Ovary (tissue), 9 donors: Measurements from ENCODE around the gene DCAF7. TPM values are rescaled to one million over a fixed set of nuclear protein-coding genes. Genes with fewer than 3 reads are reported as not detected.

Experiments used
- DNase-seq, 5 donors: peaks; one replicate each; pipeline ENCODE4 v3.0.0-alpha.2; 2019 to 2020
- H3K27ac ChIP-seq, 2 donors: fragments of 200-600 bp; one replicate each; pipeline versions ENCODE4 v1.5.1 to v1.8.0; 2019 to 2022
- H3K27me3 ChIP-seq: fragments of 200-600 bp; one replicate; pipeline ENCODE4 v1.8.0; 2022
- H3K36me3 ChIP-seq: fragments of 200-600 bp; sonication (generic); one replicate; pipeline ENCODE4 v1.5.1; 2019
- H3K4me1 ChIP-seq: one replicate; pipeline ENCODE4 v1.8.1; 2013; ENCODE audit warnings: mild to moderate bottlenecking, moderate library complexity; ENCODE audit not compliant: insufficient read depth
- H3K4me3 ChIP-seq: fragments of 200-600 bp; sonication (generic); one replicate; pipeline ENCODE4 v1.5.1; 2017
- H3K9me3 ChIP-seq, 2 donors: fragments of 200-600 bp in 1 of 2; sonication (generic) in 1 of 2; one replicate each; pipeline versions ENCODE4 v1.5.1 to v1.8.1; 2013 to 2019; ENCODE audit warnings: mild to moderate bottlenecking in 1 of 2, moderate library complexity in 1 of 2
- CTCF ChIP-seq, 3 donors: fragments of 450-650 bp in 2 of 3; fragments of 200-600 bp in 1 of 3; IDR thresholded peaks; one replicate each; pipeline versions ENCODE4 v1.5.1 to v1.8.0; 2016 to 2022; ENCODE audit warnings: antibody characterized with exemption in 3 of 3, mild to moderate bottlenecking in 1 of 3
- EP300 ChIP-seq: sonication (generic); formaldehyde crosslinking; IDR thresholded peaks from one replicate; pipeline ENCODE4 v1.6.1; 2017; ENCODE audit warnings: antibody characterized with exemption
- POLR2A ChIP-seq: fragments of 450-650 bp; IDR thresholded peaks from one replicate; pipeline ENCODE4 v1.6.1; 2017; ENCODE audit warnings: antibody characterized with exemption, mild to moderate bottlenecking, moderate library complexity
- WGBS, 3 donors: extraction: QIAGEN DNeasy Blood & Tissue Kit in 1 of 3; methylation state at CpG; one replicate each; pipeline versions ENCODE4 v1.1.5 to v1.1.7; 2013 to 2017; 5-methylcytosine and 5-hydroxymethylcytosine counted together
- intact Hi-C, 4 donors: fragments of 100-400 bp; cut with DNase I; formaldehyde crosslinking; loops; one replicate each; pipeline versions ENCODE4 v1.11.0 to v1.15.1; 2022 to 2023
- polyA plus RNA-seq, 2 donors: library from polyadenylated mRNA; stranded (reverse); fragments of 200-250 nt in 1 of 2; fragments of 350-450 nt in 1 of 2; fragmentation: Illumina TruSeq in 1 of 2; extraction: RNeasy Lipid Tissue Mini Kit (QIAGEN cat#74804) in 1 of 2; gene quantifications; one replicate each; pipeline ENCODE4 v1.2.3, GENCODE V29; 2013 to 2014
- total RNA-seq, 7 donors: library from RNA; depleted of rRNA in 2 of 7; stranded (reverse); fragments of >200 nt in 2 of 7; fragmentation: NEBNext Ultra II Directional in 3 of 7; extraction: Animal tissue kit (Norgen Biotek cat#: 25700) in 3 of 7; gene quantifications; one replicate each; pipeline versions ENCODE4 v1.1.0 to v1.2.4, GENCODE V29; 2016 to 2023
- donor health status: DM: no; HTN: no; CAD: no; lungs with moderate emphysema.
- donor health status: DM: no; HTN: no; CAD: no.
- donor health status: Bipolar disorder and iron deficiency.
- donor health status: DM: yes; HTN: yes; CAD: no.
- donor health status: DM: no; HTN: no; CAD: no.
- donor health status: DM: yes; HTN: yes; CAD: no.

The DCAF7 gene
- total and polyA plus RNA-seq, 9 donors = 14.9 to 62.5 (median 49.7) TPM

DNA sequence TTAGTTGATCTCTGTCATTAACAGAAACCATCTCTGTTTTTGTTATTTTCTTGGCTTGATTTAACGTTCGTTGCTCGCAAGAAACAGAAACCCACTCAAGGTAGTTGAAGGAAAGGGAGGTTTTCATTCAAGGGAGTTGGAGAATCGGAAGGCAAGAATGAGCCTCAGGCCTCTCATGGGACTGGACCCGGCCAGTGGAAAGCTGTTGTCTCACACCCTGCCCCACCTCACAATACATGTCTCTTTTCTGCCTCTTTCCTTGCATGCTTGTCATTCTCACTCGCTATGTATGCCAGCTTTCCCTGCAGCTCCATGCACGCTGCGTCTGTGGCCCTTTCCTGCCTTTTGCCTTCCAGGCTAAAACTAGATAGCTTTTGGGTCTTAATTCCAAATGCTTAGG, 18.3 kb downstream of the DCAF7 start:
- intact Hi-C loops = no loop called here
- DNase-seq = no peak
- 69 to 84% (median 76%) methylated on average over 8 of the region's 8 CpGs for WGBS, 3 donors

GRCh38 chr17:63571632-63572310, 21.5 kb downstream of the DCAF7 start:
- no peaks in the 10 kb centered on the region for H3K4me1 ChIP-seq
- intact Hi-C loops = no loop called here

More for the DNA sequence above, 18.3 kb downstream of the DCAF7 start:
- Histone ChIP-seq H3K36me3 (no peaks in the 10 kb centered on the region), H3K27me3 (no peaks in the 10 kb centered on the region), H3K27ac (no peak overlapping the region), H3K4me1 (peaks cover 4% of the 10 kb centered on the region), H3K9me3 (no peaks in the 10 kb centered on the region), H3K4me3 (no peak overlapping the region)
- no peak for TF ChIP-seq POLR2A
- TF ChIP-seq EP300 = no peak
- no peak for TF ChIP-seq CTCF (IDR thresholded peaks at IDR 0.05)

DNA sequence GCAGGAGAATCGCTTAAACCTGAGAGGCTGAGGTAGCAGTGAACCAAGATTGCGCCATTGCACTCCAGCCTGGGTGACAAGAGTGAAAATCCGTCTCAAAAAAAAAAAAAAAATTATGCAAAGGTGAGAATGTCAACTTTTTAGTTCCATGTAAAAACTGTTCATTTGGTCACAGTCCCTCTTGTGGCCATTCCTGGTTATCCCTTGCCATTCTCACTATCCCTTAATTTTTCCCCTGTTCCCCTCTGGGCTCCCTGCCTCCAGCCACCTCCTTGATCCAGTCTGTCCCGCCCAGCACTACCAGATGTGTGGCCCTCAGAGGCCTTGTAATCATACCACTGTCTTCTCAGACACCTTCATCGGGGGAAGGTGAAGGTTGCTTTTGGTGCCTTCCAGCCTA, 23.4 kb downstream of the DCAF7 start:
- H3K27me3 ChIP-seq = no peaks in the 10 kb centered on the region
- 85 to 88% (median 86%) methylated on average over 5 of the region's 5 CpGs for WGBS, 3 donors
- H3K27ac ChIP-seq = no peak overlapping the region
- intact Hi-C loops = no loop called here
- no peak overlapping the region for H3K4me3 ChIP-seq
- no peaks in the 10 kb centered on the region for H3K9me3 ChIP-seq
- no peak for DNase-seq
- H3K36me3 ChIP-seq = no peaks in the 10 kb centered on the region
- H3K4me1 ChIP-seq = peaks cover 2% of the 10 kb centered on the region
- TF ChIP-seq CTCF (IDR thresholded peaks at IDR 0.05) (no peak), EP300 (no peak), POLR2A (no peak)

More at GRCh38 chr17:63571632-63572310, 21.5 kb downstream of the DCAF7 start:
- Histone ChIP-seq H3K4me3 (no peak overlapping the region), H3K27me3 (no peaks in the 10 kb centered on the region), H3K27ac (no peak overlapping the region), H3K9me3 (no peaks in the 10 kb centered on the region), H3K36me3 (no peaks in the 10 kb centered on the region)
- WGBS, 3 donors = 83 to 93% (median 88%) methylated on average over 1 of the region's 1 CpG
- no peak for DNase-seq
- no peak for TF ChIP-seq POLR2A
- TF ChIP-seq EP300 = no peak
- no peak for TF ChIP-seq CTCF (IDR thresholded peaks at IDR 0.05)

DNA sequence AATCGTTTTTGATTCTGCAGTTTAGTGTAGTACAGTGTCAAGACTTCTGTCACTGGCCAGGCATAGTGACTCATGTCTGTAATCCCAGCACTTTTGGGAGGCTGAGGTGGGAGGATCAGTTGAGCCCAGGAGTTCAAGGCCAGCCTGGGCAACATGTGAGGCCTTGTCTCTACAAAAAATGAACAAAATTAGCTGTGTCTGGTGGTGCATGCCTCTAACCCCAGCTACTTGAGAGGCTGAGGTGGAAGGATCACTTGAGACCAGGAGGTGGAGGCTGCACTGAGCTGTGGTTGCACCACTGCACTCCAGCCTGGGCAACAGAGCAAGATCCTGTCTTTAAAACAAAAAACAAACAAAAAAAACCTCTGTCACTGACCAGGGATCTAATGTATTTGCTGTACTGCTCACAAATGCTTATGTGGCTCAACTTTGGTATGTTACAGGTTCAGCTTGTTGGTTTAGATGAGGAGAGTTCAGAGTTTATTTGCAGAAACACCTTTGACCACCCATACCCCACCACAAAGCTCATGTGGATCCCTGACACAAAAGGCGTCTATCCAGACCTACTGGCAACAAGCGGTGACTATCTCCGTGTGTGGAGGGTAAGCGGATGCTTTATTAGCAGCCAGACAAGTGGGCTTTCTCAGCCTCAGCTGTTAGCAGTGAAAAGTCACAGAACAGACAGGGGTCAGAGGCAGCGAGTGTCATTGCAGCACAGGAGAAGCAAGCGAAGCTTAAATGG, 27.9 kb downstream of the DCAF7 start:
- 39 to 67% (median 45%) methylated on average over 7 of the region's 7 CpGs for WGBS, 3 donors
- H3K9me3 ChIP-seq = no peaks in the 10 kb centered on the region
- H3K27ac ChIP-seq = no peak overlapping the region
- H3K4me3 ChIP-seq = no peak overlapping the region
- no peak for TF ChIP-seq POLR2A
- no peak for TF ChIP-seq EP300
- no peak for TF ChIP-seq CTCF (IDR thresholded peaks at IDR 0.05)
- peaks cover 2% of the 10 kb centered on the region for H3K4me1 ChIP-seq
- no peaks in the 10 kb centered on the region for H3K27me3 ChIP-seq
- H3K36me3 ChIP-seq = no peaks in the 10 kb centered on the region
- intact Hi-C loops = no loop called here
- no peak for DNase-seq
